Astrocyte of the spinal cord (primary cell): Measurements from ENCODE around the gene OR51D1.

Source experiments
- DNase-seq: peaks from one replicate; pipeline ENCODE4 v3.0.0; 2011; ENCODE audit warnings: low read depth, low spot score
- H3K4me3 ChIP-seq: 2 replicates; pipeline ENCODE4 v1.5.1; 2011; ENCODE audit warnings: low read depth, mild to moderate bottlenecking, low read length, moderate library complexity
- CTCF ChIP-seq: IDR thresholded peaks from 2 replicates; pipeline ENCODE4 v1.5.1; 2012; ENCODE audit warnings: low read depth, mild to moderate bottlenecking, low read length, inconsistent platforms
- in situ Hi-C: cut with HindIII; loops from 2 replicates; pipeline ENCODE4 v1.10.0; 2017; ENCODE audit warnings: low sequenced_read_pairs

OR51D1 gene

GRCh38 chr11:4644233-4644632 lies 7.0 kb downstream of the OR51D1 start:
- TF ChIP-seq CTCF: no peak
- H3K4me3 ChIP-seq: no peak overlapping the region
- DNase-seq: no peak
- in situ Hi-C loops: no loop called here

- DNase-seq: no peak
- in situ Hi-C loops: no loop called here
- no peak overlapping the region for H3K4me3 ChIP-seq
- no peak for TF ChIP-seq CTCF
Observed at GRCh38 chr11:4645974-4646373, 8.7 kb downstream of the OR51D1 start.

GRCh38 chr11:4647766-4648165 lies 10.5 kb downstream of the OR51D1 start:
- in situ Hi-C loops: no loop called here
- no peak for TF ChIP-seq CTCF
- DNase-seq: no peak
- no peak overlapping the region for H3K4me3 ChIP-seq

GRCh38 chr11:4654635-4655369 lies 17.5 kb downstream of the OR51D1 start:
- no peak for TF ChIP-seq CTCF
- in situ Hi-C loops: no loop called here

GRCh38 chr11:4658629-4659445 lies 21.6 kb downstream of the OR51D1 start:
- in situ Hi-C loops: no loop called here
- DNase-seq: no peak
- H3K4me3 ChIP-seq: no peak overlapping the region
- no peak for TF ChIP-seq CTCF

More at GRCh38 chr11:4654635-4655369, 17.5 kb downstream of the OR51D1 start:
- no peak for DNase-seq
- no peak overlapping the region for H3K4me3 ChIP-seq

GRCh38 chr11:4662876-4663275 lies 25.6 kb downstream of the OR51D1 start:
- in situ Hi-C loops: no loop called here
- TF ChIP-seq CTCF: no peak
- no peak overlapping the region for H3K4me3 ChIP-seq
- no peak for DNase-seq
